Measurements from ENCODE around the gene EYA2. TPM values are rescaled to one million over a fixed set of nuclear protein-coding genes. Genes with fewer than 3 reads are reported as not detected.

Gene EYA2
- total and polyA plus RNA-seq, 11 donors = 0.30 to 4.2 (median 0.70) TPM

- Histone ChIP-seq H3K27ac (no peak overlapping the region), H3K9me3 (peaks cover 0 to 3% (median 0%) of the 10 kb centered on the region in 12 donors), H3K27me3 (no peaks in the 10 kb centered on the region), H3K4me3 (no peak overlapping the region), H3K4me1 (peaks cover 0 to 6% (median 0%) of the 10 kb centered on the region in 12 donors), H3K36me3 (no peaks in the 10 kb centered on the region)
- DNase-seq = no peak
- 88 to 95% (median 92%) methylated on average over 8 of the region's 8 CpGs for WGBS, 4 donors
- TF ChIP-seq, protein P1, sequence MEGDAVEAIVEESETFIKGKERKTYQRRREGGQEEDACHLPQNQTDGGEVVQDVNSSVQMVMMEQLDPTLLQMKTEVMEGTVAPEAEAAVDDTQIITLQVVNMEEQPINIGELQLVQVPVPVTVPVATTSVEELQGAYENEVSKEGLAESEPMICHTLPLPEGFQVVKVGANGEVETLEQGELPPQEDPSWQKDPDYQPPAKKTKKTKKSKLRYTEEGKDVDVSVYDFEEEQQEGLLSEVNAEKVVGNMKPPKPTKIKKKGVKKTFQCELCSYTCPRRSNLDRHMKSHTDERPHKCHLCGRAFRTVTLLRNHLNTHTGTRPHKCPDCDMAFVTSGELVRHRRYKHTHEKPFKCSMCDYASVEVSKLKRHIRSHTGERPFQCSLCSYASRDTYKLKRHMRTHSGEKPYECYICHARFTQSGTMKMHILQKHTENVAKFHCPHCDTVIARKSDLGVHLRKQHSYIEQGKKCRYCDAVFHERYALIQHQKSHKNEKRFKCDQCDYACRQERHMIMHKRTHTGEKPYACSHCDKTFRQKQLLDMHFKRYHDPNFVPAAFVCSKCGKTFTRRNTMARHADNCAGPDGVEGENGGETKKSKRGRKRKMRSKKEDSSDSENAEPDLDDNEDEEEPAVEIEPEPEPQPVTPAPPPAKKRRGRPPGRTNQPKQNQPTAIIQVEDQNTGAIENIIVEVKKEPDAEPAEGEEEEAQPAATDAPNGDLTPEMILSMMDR (IDR thresholded peaks at IDR 0.05) = no peak
- TF ChIP-seq POLR2A (IDR thresholded peaks at IDR 0.05) = no peak
- ATAC-seq = no peak
- intact Hi-C loops (cut with DNase I) = no loop called here
Measured at GRCh38 chr20:47061549-47061948, 166.9 kb downstream of the EYA2 start.

DNA sequence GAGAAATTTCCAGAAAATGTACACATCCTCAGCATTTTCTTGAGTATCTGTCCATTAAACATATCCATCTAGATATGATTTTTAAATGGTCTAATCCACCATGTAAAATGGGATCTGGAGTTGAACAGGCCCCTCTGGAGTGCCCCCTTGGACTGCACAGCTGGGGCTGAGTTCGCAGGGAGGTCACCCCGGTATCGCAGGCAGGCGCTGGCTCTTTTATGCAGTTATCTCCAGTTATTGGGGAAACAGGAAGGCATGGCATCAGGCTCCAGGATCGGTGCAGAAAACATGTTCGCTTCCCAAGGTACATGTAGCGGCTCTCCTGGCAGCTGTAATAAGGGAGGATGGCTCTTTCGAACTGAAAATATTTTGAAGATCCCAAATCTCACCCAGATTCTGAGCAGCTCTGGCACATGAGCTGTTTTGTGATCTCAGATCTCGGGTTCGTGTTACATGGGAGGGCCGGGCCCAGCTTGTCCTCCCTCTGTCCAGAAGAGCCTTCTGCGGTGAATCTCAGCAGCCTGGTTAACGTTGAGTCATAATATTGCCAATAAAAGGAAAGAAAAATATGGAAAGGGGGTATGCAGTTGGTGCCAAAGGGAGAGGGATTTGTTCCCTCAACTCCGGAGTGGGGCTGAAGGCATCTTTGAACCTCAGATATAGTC lies 167.7 kb downstream of the EYA2 start:
- WGBS, 4 donors = 74 to 77% (median 76%) methylated on average over 13 to 14 of the region's 14 CpGs
- no peak overlapping the region for H3K4me3 ChIP-seq
- intact Hi-C loops (cut with DNase I) = no loop called here
- H3K27ac ChIP-seq = peak overlapping the region in 1 of 12 donors; percentile 49
- ATAC-seq (no peak), DNase-seq (no peak)
- H3K9me3 ChIP-seq = peaks cover 0 to 11% (median 4%) of the 10 kb centered on the region in 12 donors
- peaks cover 0 to 6% (median 0%) of the 10 kb centered on the region in 12 donors for H3K4me1 ChIP-seq
- no peaks in the 10 kb centered on the region for H3K27me3 ChIP-seq
- TF ChIP-seq, protein P1 (IDR thresholded peaks at IDR 0.05) = no peak
- TF ChIP-seq POLR2A (IDR thresholded peaks at IDR 0.05) = no peak
- H3K36me3 ChIP-seq = no peaks in the 10 kb centered on the region

DNA sequence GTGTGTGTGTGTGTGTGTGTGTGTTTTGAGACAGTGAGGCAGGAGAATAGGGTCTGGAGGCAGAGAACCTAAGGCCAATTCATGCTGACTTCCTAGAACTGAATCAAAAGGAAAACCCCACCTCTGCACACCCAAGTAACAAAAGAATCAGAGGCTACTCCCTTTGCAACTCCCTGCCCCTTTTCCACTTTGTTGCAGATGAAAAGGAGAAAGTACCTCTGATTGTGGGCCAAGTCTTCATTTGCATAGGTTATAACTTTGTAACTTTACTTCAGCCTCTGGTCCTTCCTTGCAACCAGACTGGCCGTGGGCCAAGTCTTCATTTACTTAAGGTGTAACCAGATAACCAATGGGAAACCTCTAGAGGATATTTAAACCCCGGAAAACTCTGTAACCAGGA lies 168.8 kb downstream of the EYA2 start:
- no peak overlapping the region for H3K4me3 ChIP-seq
- H3K9me3 ChIP-seq = peaks cover 0 to 21% (median 15%) of the 10 kb centered on the region in 12 donors
- TF ChIP-seq POLR2A (IDR thresholded peaks at IDR 0.05) = no peak
- H3K27ac ChIP-seq = peak overlapping the region in 1 of 12 donors; percentile 13
- DNase-seq = peak in 3 of 5 donors; percentile 15 to 47 (median 45)
- no peaks in the 10 kb centered on the region for H3K27me3 ChIP-seq
- peaks cover 0 to 6% (median 0%) of the 10 kb centered on the region in 12 donors for H3K4me1 ChIP-seq
- no peaks in the 10 kb centered on the region for H3K36me3 ChIP-seq
- intact Hi-C loops (cut with DNase I) = no loop called here
- whole genome bisulfite sequencing, 4 donors = 50 to 62% (median 53%) methylated on average over 2 of the region's 2 CpGs
- ATAC-seq = peak in 3 of 4 donors; percentile 24 to 50 (median 29)

DNA sequence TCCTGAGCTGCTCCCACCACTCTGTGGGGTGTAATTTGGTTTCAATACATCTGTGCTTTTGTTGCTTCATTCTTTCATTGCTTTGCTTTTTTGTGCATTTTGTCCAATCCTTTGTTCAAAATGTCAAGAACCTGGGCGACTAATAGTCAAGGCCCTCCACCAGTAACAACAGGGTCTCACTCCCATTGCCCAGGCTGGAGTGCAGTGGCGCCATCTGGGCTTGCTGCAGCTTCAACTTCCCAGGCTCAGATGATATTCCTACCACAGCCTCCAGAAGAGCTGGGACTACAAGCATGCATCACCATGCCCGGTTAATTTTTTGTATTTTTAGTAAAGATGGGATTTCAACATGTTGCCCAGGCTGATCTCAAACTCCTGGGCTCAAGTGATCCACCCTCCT lies 169.2 kb downstream of the EYA2 start:
- Histone ChIP-seq H3K36me3 (no peaks in the 10 kb centered on the region), H3K27me3 (no peaks in the 10 kb centered on the region), H3K27ac (peak overlapping the region in 1 of 12 donors; percentile 13), H3K4me1 (peaks cover 0 to 6% (median 0%) of the 10 kb centered on the region in 12 donors), H3K9me3 (peaks cover 0 to 25% (median 19%) of the 10 kb centered on the region in 12 donors), H3K4me3 (no peak overlapping the region)
- 77 to 93% (median 86%) methylated on average over 3 of the region's 3 CpGs for WGBS, 4 donors
- DNase-seq = no peak
- TF ChIP-seq, protein P1 (IDR thresholded peaks at IDR 0.05) = no peak
- no peak for TF ChIP-seq POLR2A (IDR thresholded peaks at IDR 0.05)
- no peak for ATAC-seq
- intact Hi-C loops (cut with DNase I) = no loop called here

Measured in heart left ventricle (tissue), 16 donors.